ENCODE results near the gene ISM2.

- no peak for TF ChIP-seq CTCF (IDR thresholded peaks at IDR 0.05)
- TF ChIP-seq POLR2A (IDR thresholded peaks at IDR 0.05) = no peak
Observed at GRCh38 chr14:77543240-77543551, 44.6 kb upstream of the ISM2 start.
